Measurements from ENCODE around the gene MISP. TPM values are rescaled to one million over a fixed set of nuclear protein-coding genes. Genes with fewer than 3 reads are reported as not detected.

The MISP gene
- total and polyA plus RNA-seq, 12 donors = 0.01 TPM; not detected in 11

- Histone ChIP-seq H3K4me3 (peak overlapping the region; percentile 61 to 95 (median 86)), H3K27me3 (no peaks in the 10 kb centered on the region), H3K27ac (peak overlapping the region; percentile 9 to 100 (median 98)), H3K4me1 (peaks cover 47 to 72% (median 67%) of the 10 kb centered on the region in 9 donors), H3K36me3 (peaks cover 0 to 61% (median 3%) of the 10 kb centered on the region in 9 donors), H3K9me3 (no peaks in the 10 kb centered on the region)
- intact Hi-C loops (cut with DNase I) = loop anchor here in 2 of 10 donors (5.0 to 10.0 kb wide), 2 partner anchors 56 to 292 kb away; partner anchors contain the start of genes CFD (in 1 of the 2), ELANE (in 1 of the 2) and TPGS1 (in 1 of the 2)
- no peak for ATAC-seq
- DNase-seq = no peak
- peak in 2 of 9 donors; percentile 3 to 24 for TF ChIP-seq CTCF (IDR thresholded peaks at IDR 0.05)
- 6 to 8% methylated on average over 28 of the region's 28 CpGs for WGBS, 2 donors
These were observed 48.4 kb downstream of the MISP start for GRCh38 chr19:799076-799881.

GRCh38 chr19:800360-801029 is 49.6 kb downstream of the MISP start:
- Histone ChIP-seq H3K27me3 (no peaks in the 10 kb centered on the region), H3K4me1 (peaks cover 50 to 78% (median 69%) of the 10 kb centered on the region in 9 donors), H3K27ac (peak overlapping the region; percentile 14 to 100 (median 98)), H3K9me3 (no peaks in the 10 kb centered on the region), H3K36me3 (peaks cover 4 to 73% (median 15%) of the 10 kb centered on the region in 9 donors), H3K4me3 (peak overlapping the region in 9 of 10 donors; percentile 12 to 94 (median 77))
- no peak for DNase-seq
- ATAC-seq = no peak
- 27 to 38% methylated on average over 17 of the region's 17 CpGs for WGBS, 2 donors
- intact Hi-C loops (cut with DNase I) = no loop called here
- TF ChIP-seq CTCF (IDR thresholded peaks at IDR 0.05) = no peak

GRCh38 chr19:801030-801860 is 50.3 kb downstream of the MISP start:
- H3K4me3 ChIP-seq = peak overlapping the region in 9 of 10 donors; percentile 12 to 94 (median 77)

More at GRCh38 chr19:801030-801860, 50.3 kb downstream of the MISP start:
- peak overlapping the region; percentile 14 to 100 (median 96) for H3K27ac ChIP-seq
- intact Hi-C loops (cut with DNase I) = no loop called here
- no peak for TF ChIP-seq CTCF (IDR thresholded peaks at IDR 0.05)
- peaks cover 50 to 73% (median 64%) of the 10 kb centered on the region in 9 donors for H3K4me1 ChIP-seq
- H3K27me3 ChIP-seq = no peaks in the 10 kb centered on the region
- DNase-seq = peak; percentile 84
- WGBS, 2 donors = 19 to 21% methylated on average over 29 of the region's 29 CpGs
- peak in 7 of 8 donors; percentile 5 to 49 (median 34) for ATAC-seq
- peaks cover 4 to 81% (median 22%) of the 10 kb centered on the region in 9 donors for H3K36me3 ChIP-seq
- H3K9me3 ChIP-seq = no peaks in the 10 kb centered on the region

Measured in heart right ventricle (tissue), 16 donors.